GM12892 (cell line): ENCODE measurements around the gene ALPL.
"Not testable (repeated sequence)": the region's sequence is repeated elsewhere in the genome, so short reads cannot be mapped to it uniquely, and the experiment has no call there.

Experiments used
- DNase-seq: peaks from one replicate; pipeline ENCODE4 v3.0.0; 2011; ENCODE audit not compliant: insufficient read length
- FAIRE-seq: peaks from 2 replicates; lab custom pipeline; 2011; peaks lifted over from hg19 to GRCh38; lab: Jason Lieb, UNC
- POLR2A ChIP-seq: IDR thresholded peaks from 2 replicates; pipeline ENCODE4 v1.6.1; 2011; ENCODE audit warnings: low read depth, low read length, control low read depth
- POLR2AphosphoS5 ChIP-seq: IDR thresholded peaks from 2 replicates; pipeline ENCODE4 v1.6.1; 2011; ENCODE audit warnings: low read depth, low read length, control low read depth
- TAF1 ChIP-seq: IDR thresholded peaks from 2 replicates; pipeline ENCODE4 v1.6.1; 2011; ENCODE audit warnings: low read depth, mild to moderate bottlenecking, control low read depth, low read length, borderline replicate concordance

The ALPL gene

GRCh38 chr1:21550866-21551475, 41.7 kb downstream of the ALPL start:
- TF ChIP-seq POLR2A (no peak), TAF1 (no peak), POLR2AphosphoS5 (no peak)
- FAIRE-seq = no peak

GRCh38 chr1:21552715-21553114, 43.5 kb downstream of the ALPL start:
- DNase-seq = no peak
- TF ChIP-seq POLR2AphosphoS5 (no peak), POLR2A (no peak), TAF1 (no peak)
- no peak for FAIRE-seq

More at GRCh38 chr1:21550866-21551475, 41.7 kb downstream of the ALPL start:
- DNase-seq = no peak

- no peak for TF ChIP-seq TAF1
- no peak for TF ChIP-seq POLR2A
- no peak for TF ChIP-seq POLR2AphosphoS5
- no peak for FAIRE-seq
- no peak for DNase-seq
These were observed 44.1 kb downstream of the ALPL start for GRCh38 chr1:21553116-21553926.

GRCh38 chr1:21559788-21560567, 50.8 kb downstream of the ALPL start:
- no peak for FAIRE-seq
- TF ChIP-seq TAF1 (no peak), POLR2A (no peak), POLR2AphosphoS5 (no peak)
- DNase-seq = no peak

GRCh38 chr1:21560916-21561638, 51.9 kb downstream of the ALPL start:
- FAIRE-seq (no peak), DNase-seq (no peak)
- TF ChIP-seq TAF1 (no peak), POLR2AphosphoS5 (no peak), POLR2A (no peak)

GRCh38 chr1:21562896-21563295, 53.7 kb downstream of the ALPL start:
- TF ChIP-seq POLR2AphosphoS5 (no peak), TAF1 (no peak), POLR2A (no peak)
- FAIRE-seq = no peak
- DNase-seq = no peak

GRCh38 chr1:21563971-21564370, 54.7 kb downstream of the ALPL start:
- no peak for TF ChIP-seq POLR2AphosphoS5
- no peak for TF ChIP-seq TAF1
- TF ChIP-seq POLR2A = no peak
- FAIRE-seq = no peak
- DNase-seq = no peak

GRCh38 chr1:21564521-21565095, 55.4 kb downstream of the ALPL start:
- TF ChIP-seq TAF1 (no peak), POLR2AphosphoS5 (no peak), POLR2A (no peak)
- DNase-seq = no peak
- no peak for FAIRE-seq

- no peak for DNase-seq
- TF ChIP-seq POLR2AphosphoS5 = no peak
- no peak for TF ChIP-seq POLR2A
- TF ChIP-seq TAF1 = no peak
These were observed 56.1 kb downstream of the ALPL start for GRCh38 chr1:21565285-21565684.

GRCh38 chr1:21566361-21566760, 57.1 kb downstream of the ALPL start:
- FAIRE-seq, DNase-seq: not testable (repeated sequence)

More at GRCh38 chr1:21565285-21565684, 56.1 kb downstream of the ALPL start:
- no peak for FAIRE-seq
